PC-3 (cell line): ENCODE measurements around the gene MCU. TPM values are rescaled to one million over a fixed set of nuclear protein-coding genes. Genes with fewer than 3 reads are reported as not detected.
"Not testable (repeated sequence)": the region's sequence is repeated elsewhere in the genome, so short reads cannot be mapped to it uniquely, and the experiment has no call there.

ENCODE experiments used
- ATAC-seq: fragments of 200-7000 bp; cut with Tn5 transposase; 2 replicates; pipeline ENCODE4 v1.9.1; 2020; ENCODE audit warnings: mild to moderate bottlenecking, moderate library complexity
- BruUV-seq: library from RNA; stranded (reverse); fragments of 400-500 nt; replicated peaks from 2 replicates; lab custom pipeline; 2021; lab: Mats Ljungman, UMichigan
- CTCF ChIA-PET: fragments of 300-600 bp; sonication (Branson Sonifier 250); formaldehyde crosslinking; loops from one replicate; lab custom pipeline; 2022; ENCODE audit warnings: antibody characterized with exemption; lab: Charles Lee
- POLR2A ChIA-PET: fragments of 300-600 bp; sonication (Branson Sonifier 250); formaldehyde crosslinking; loops from one replicate; lab custom pipeline; 2022; ENCODE audit warnings: antibody characterized with exemption; ENCODE audit not compliant: unreplicated experiment; lab: Charles Lee
- DNase-seq: peaks from one replicate; pipeline ENCODE4 v3.0.0-alpha.2; 2015
- H2AFZ ChIP-seq: fragments of 300-600 bp; sonication (generic); 2 replicates; pipeline ENCODE4 v1.6.0; 2016; ENCODE audit warnings: antibody characterized with exemption, low read length
- H3F3A ChIP-seq: fragments of 300-600 bp; sonication (generic); one replicate; pipeline ENCODE4 v1.6.0; 2017; ENCODE audit warnings: antibody characterized with exemption, low read length, control low read depth, mild to moderate bottlenecking; ENCODE audit not compliant: unreplicated experiment
- H3K27ac ChIP-seq: fragments of 300-600 bp; sonication (generic); 2 replicates; pipeline ENCODE4 v1.5.1; 2016; ENCODE audit warnings: mild to moderate bottlenecking, low read length
- H3K27me3 ChIP-seq: fragments of 300-600 bp; sonication (generic); 2 replicates; pipeline ENCODE4 v1.6.1; 2016; ENCODE audit warnings: low read length, mixed read lengths
- H3K36me3 ChIP-seq: fragments of 300-600 bp; sonication (generic); 2 replicates; pipeline ENCODE4 v1.6.1; 2016; ENCODE audit warnings: low read depth, mixed run types, low read length, mixed read lengths
- H3K4me1 ChIP-seq: fragments of 300-600 bp; sonication (generic); 2 replicates; pipeline ENCODE4 v1.5.1; 2016; ENCODE audit warnings: low read length; ENCODE audit not compliant: insufficient read depth
- H3K4me2 ChIP-seq: fragments of 300-600 bp; sonication (generic); 2 replicates; pipeline ENCODE4 v1.6.0; 2016; ENCODE audit warnings: low read length
- H3K4me3 ChIP-seq: fragments of 300-600 bp; sonication (generic); 2 replicates; pipeline ENCODE4 v1.5.1; 2016; ENCODE audit warnings: mild to moderate bottlenecking, low read length, mixed read lengths
- H3K79me2 ChIP-seq: fragments of 300-600 bp; sonication (generic); 2 replicates; pipeline ENCODE4 v1.6.1; 2017; ENCODE audit warnings: low read length, mixed read lengths
- H3K9ac ChIP-seq: fragments of 300-600 bp; sonication (generic); 2 replicates; pipeline ENCODE4 v1.6.0; 2016; ENCODE audit warnings: mild to moderate bottlenecking, low read length
- H3K9me2 ChIP-seq: fragments of 300-600 bp; sonication (generic); replicated peaks from 2 replicates; pipeline ENCODE4 v1.6.1; 2016; ENCODE audit warnings: mixed run types, low read length, mixed read lengths
- H3K9me3 ChIP-seq: fragments of 300-600 bp; sonication (generic); 2 replicates; pipeline ENCODE4 v1.6.1; 2016; ENCODE audit warnings: low read length, mixed read lengths
- H4K20me1 ChIP-seq: fragments of 300-600 bp; sonication (generic); 2 replicates; pipeline ENCODE4 v1.6.1; 2016; ENCODE audit warnings: low read length, mixed read lengths
- EZH2 ChIP-seq: fragments of 300-600 bp; sonication (generic); IDR thresholded peaks from one replicate; pipeline ENCODE4 v1.6.1; 2017; ENCODE audit warnings: antibody characterized with exemption, mild to moderate bottlenecking, low read length; ENCODE audit not compliant: unreplicated experiment
- EZH2phosphoT487 ChIP-seq: fragments of 300-600 bp; sonication (generic); IDR thresholded peaks from 2 replicates; pipeline ENCODE4 v1.6.1; 2018; ENCODE audit warnings: mild to moderate bottlenecking, antibody characterized with exemption, low read length, borderline replicate concordance
- intact Hi-C: fragments of 100-400 bp; cut with micrococcal nuclease; formaldehyde crosslinking; loops from 2 replicates; pipeline ENCODE4 v1.9.0; 2023
- total RNA-seq: library from RNA; depleted of rRNA; stranded (reverse); fragments of >200 nt; gene quantifications from 2 replicates; pipeline ENCODE4 v1.2.3, GENCODE V29; 2014
- TF ChIP-seq, protein P1 (sequence below): fragments of 300-600 bp; sonication (generic); conservative IDR thresholded peaks from 2 replicates; pipeline ENCODE4 v1.5.1; 2017; ENCODE audit warnings: antibody characterized with exemption, low read depth, mild to moderate bottlenecking, low read length

Gene MCU
- total RNA-seq, 1 experiment from 2014 or later: 21.5 TPM

DNA sequence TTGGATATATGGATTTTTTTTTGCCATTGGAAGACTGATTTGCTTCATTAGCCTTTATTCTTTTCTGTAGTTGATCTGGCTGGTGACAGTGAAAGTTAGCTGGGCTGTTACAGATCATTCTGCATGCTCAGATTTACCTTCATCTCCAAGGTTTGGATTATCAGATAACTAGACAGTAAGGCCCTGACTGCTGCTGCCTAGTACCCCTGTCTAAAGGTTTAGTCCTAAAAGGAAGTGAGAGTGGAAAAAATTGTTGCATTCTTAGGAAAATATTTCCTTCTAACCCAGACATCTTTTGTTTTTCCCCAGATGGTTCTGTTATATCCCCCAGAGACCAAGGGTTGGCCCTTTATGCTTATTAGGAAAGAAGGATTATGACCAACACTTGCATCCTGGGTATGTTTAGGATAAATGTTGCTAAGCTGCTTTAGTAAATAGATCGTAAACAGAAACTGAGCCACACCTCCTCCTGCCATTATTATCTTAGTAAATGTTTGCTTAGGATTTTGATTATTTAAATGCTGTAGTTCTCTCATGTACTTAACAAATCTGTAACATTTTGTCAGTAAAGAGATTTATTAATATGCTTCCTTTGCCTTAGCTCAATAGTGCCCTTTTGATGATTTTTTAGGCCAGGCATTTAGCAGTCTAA lies 44.4 kb downstream of the MCU start:
- no peak overlapping the region for H3K4me2 ChIP-seq
- H3F3A ChIP-seq: no peaks in the 10 kb centered on the region
- no peaks in the 10 kb centered on the region for H3K9me3 ChIP-seq
- H2AFZ ChIP-seq: no peak overlapping the region
- no peak overlapping the region for H3K4me3 ChIP-seq
- H4K20me1 ChIP-seq: no peaks in the 10 kb centered on the region
- no peak overlapping the region for H3K9ac ChIP-seq
- H3K79me2 ChIP-seq: peaks cover 19% of the 10 kb centered on the region
- peaks cover 11% of the 10 kb centered on the region for H3K4me1 ChIP-seq
- intact Hi-C loops: loop anchor here (5.0 kb wide), 1 partner anchor 44 kb away; the partner anchor contains the start of gene MCU
- H3K27ac ChIP-seq: 0 out of 2 replicates have a peak overlapping the region, but pooled peaks have one; percentile 1
- ChIA-PET POLR2A (no interaction called here), CTCF (no interaction called here)
- H3K27me3 ChIP-seq: no peaks in the 10 kb centered on the region
- DNase-seq: no peak
- no peaks in the 10 kb centered on the region for H3K9me2 ChIP-seq
- ATAC-seq: peak; percentile 73
- no peak for TF ChIP-seq EZH2phosphoT487
- TF ChIP-seq EZH2: no peak
- TF ChIP-seq, protein P1, sequence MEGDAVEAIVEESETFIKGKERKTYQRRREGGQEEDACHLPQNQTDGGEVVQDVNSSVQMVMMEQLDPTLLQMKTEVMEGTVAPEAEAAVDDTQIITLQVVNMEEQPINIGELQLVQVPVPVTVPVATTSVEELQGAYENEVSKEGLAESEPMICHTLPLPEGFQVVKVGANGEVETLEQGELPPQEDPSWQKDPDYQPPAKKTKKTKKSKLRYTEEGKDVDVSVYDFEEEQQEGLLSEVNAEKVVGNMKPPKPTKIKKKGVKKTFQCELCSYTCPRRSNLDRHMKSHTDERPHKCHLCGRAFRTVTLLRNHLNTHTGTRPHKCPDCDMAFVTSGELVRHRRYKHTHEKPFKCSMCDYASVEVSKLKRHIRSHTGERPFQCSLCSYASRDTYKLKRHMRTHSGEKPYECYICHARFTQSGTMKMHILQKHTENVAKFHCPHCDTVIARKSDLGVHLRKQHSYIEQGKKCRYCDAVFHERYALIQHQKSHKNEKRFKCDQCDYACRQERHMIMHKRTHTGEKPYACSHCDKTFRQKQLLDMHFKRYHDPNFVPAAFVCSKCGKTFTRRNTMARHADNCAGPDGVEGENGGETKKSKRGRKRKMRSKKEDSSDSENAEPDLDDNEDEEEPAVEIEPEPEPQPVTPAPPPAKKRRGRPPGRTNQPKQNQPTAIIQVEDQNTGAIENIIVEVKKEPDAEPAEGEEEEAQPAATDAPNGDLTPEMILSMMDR: no peak
- BruUV-seq: no TSS peak
- H3K36me3 ChIP-seq: no peaks in the 10 kb centered on the region

- intact Hi-C loops: loop anchor here (5.0 kb wide), 1 partner anchor 45 kb away; the partner anchor contains the start of gene MCU
- ATAC-seq: no peak
- H3K4me3 ChIP-seq: no peak overlapping the region
- H3K9me3 ChIP-seq: no peaks in the 10 kb centered on the region
- H3F3A ChIP-seq: no peaks in the 10 kb centered on the region
- no peaks in the 10 kb centered on the region for H3K36me3 ChIP-seq
- no peak overlapping the region for H3K9ac ChIP-seq
- no peak overlapping the region for H3K4me2 ChIP-seq
- H3K79me2 ChIP-seq: peaks cover 19% of the 10 kb centered on the region
- no TSS peak for BruUV-seq
- no peak for DNase-seq
- no peak for TF ChIP-seq EZH2phosphoT487
- TF ChIP-seq, protein P1: no peak
- no peak for TF ChIP-seq EZH2
- 0 out of 2 replicates have a peak overlapping the region, but pooled peaks have one; percentile 1 for H3K27ac ChIP-seq
- CTCF ChIA-PET: no interaction called here
- no peaks in the 10 kb centered on the region for H3K9me2 ChIP-seq
- no peak overlapping the region for H2AFZ ChIP-seq
- POLR2A ChIA-PET: interaction anchor here (0.6 kb wide), 1 partner anchor 119 kb away, joined by 5 read pairs; no protein-coding TSS in a partner anchor
- no peaks in the 10 kb centered on the region for H3K27me3 ChIP-seq
- peaks cover 11% of the 10 kb centered on the region for H3K4me1 ChIP-seq
- H4K20me1 ChIP-seq: no peaks in the 10 kb centered on the region
Measured at GRCh38 chr10:72736828-72737220, 44.9 kb downstream of the MCU start.

DNA sequence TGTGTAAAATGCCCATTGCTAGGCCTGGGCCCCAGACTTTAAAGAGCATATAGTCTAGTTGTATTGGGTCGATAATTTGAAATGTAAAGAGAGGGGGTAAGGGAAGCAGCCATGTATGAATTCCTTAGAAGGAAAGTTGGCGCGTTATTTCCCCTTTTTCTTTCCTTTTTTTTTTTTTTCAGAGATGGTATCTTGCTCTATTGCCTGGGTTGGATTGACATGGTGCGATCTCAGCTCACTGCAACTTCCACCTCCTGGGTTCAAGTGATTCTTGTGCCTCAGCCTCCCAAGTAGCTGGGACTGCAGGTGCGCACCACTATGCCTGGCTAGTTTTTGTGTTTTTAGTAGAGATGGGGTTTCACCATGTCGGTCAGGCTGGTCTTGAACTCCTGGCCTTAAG lies 45.4 kb downstream of the MCU start:
- H3K4me1 ChIP-seq: peaks cover 11% of the 10 kb centered on the region
- H3K9me3 ChIP-seq, BruUV-seq, H3K27me3 ChIP-seq, H3K9ac ChIP-seq, H3K27ac ChIP-seq, H3K9me2 ChIP-seq, ATAC-seq, H3K36me3 ChIP-seq, H4K20me1 ChIP-seq, H2AFZ ChIP-seq, H3K4me2 ChIP-seq, CTCF ChIA-PET, H3K4me3 ChIP-seq, DNase-seq, H3F3A ChIP-seq: not testable (repeated sequence)
- POLR2A ChIA-PET: interaction anchor here (0.6 kb wide), 1 partner anchor 119 kb away, joined by 5 read pairs; no protein-coding TSS in a partner anchor
- peaks cover 15% of the 10 kb centered on the region for H3K79me2 ChIP-seq
- intact Hi-C loops: loop anchor here (5.0 kb wide), 1 partner anchor 45 kb away; the partner anchor contains the start of gene MCU
